ENCODE results near the gene TMEM147.
A peak's percentile ranks its signal among the peaks of the same experiment; 100 is the strongest.

Gene TMEM147

DNA sequence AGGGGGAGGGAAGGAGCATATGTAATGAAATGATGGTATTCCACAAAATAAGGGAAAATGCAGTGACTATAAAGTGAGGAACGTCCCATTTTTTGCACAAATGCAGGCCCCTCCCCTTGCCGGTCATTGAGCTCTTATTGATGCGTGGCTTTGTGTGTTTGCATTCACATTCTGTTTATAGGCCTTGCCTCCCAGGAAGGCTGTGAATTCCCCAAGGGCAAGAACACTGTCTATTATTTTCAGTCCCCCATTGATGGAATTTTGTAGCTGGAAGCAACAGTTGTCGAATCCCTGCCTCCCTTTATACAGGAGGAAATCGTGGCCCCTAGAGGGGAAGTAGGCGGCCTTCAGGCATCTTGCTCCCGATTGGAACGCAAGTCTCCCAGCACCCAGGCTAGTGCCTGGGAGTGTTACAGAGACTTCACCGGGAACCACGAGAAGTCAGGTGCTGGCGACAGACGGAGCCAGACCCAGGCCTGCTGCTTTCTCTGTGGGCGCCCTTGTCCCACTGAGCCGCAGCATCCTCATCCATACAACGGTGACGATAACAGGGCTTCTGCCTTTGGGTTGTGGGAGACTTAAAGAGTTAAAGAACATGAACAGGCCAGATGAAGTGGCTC, 24.2 kb upstream of the TMEM147 start:
- DNase-seq = no peak

DNA sequence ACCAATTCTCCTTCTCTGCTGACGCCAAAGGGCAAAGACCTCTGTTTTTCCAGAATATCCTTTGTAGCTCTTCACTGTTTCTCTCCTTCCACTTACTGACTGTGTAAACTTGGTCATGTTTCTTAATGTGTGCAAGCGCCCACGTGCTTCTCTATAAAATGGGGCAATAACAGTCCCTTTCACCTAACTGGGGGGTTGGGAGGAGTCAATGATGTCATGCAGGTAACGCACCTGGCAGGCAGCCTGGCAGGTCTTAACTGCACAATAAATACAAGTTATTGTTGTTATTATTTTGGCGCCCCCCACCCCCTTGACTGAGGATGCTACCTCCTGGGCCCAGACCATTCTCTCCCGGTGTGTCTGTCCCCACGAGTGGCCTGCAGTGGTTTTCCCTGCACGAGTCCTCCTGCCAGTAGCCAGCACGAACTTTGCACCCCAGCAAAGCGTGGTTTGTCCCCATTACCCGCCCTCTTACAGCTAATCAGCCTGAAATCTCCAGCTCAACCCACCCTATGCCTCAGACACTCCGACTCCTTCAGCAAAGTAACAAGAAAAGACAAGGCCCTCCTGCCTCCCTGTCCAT, 22.6 kb upstream of the TMEM147 start:
- no peak for DNase-seq

DNA sequence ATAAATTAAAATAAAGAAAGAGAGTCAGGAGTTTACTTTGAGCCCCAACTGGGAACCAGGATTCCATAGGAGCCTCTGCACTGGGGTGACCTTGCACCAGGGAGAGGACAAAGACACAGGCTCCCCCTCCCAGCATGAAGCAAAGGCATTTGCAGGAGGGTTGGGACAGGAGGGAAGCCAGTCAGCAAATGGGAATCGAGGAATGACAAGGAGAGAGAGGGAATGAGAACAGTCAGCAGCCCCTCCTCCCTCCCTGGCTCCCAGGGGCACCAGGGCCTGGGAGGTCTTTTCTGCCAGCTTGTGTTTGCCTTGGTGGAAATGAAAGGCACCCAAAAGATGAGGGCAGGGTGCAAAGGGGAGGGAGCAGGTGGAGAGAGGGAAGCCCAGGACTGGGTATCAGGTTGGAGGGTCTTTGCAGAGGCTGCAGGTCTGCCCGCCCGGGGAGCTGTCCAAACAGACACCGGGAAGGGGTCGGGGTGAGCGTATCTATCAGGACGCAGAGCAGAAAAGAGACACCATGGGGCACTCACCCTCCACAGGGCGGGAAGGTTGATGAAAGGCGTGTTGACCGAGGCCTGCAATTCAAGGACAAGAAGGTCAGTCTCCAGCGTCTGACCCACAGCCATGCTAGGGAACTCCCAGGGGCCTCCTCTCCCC, 21.1 kb upstream of the TMEM147 start:
- no peak for DNase-seq

DNA sequence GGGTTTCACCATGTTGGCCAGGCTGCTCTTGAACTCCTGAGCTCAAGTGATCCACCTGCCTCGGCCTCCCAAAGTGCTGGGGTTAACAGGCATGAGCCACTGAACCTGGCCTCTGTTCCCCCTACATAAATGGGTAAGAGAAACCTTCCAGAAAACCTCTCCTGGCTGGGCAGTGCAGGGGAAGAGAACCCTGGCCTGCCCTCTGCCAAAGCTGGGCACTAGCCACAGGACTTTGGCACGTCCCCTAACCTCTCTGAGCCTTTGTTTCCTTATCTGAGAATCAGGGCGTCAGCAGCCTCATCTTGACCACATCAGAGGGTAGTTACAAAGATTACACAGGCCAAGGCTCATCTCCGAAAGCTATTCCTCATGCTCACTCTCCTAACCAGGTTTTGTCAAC, 19.6 kb upstream of the TMEM147 start:
- DNase-seq = no peak

DNA sequence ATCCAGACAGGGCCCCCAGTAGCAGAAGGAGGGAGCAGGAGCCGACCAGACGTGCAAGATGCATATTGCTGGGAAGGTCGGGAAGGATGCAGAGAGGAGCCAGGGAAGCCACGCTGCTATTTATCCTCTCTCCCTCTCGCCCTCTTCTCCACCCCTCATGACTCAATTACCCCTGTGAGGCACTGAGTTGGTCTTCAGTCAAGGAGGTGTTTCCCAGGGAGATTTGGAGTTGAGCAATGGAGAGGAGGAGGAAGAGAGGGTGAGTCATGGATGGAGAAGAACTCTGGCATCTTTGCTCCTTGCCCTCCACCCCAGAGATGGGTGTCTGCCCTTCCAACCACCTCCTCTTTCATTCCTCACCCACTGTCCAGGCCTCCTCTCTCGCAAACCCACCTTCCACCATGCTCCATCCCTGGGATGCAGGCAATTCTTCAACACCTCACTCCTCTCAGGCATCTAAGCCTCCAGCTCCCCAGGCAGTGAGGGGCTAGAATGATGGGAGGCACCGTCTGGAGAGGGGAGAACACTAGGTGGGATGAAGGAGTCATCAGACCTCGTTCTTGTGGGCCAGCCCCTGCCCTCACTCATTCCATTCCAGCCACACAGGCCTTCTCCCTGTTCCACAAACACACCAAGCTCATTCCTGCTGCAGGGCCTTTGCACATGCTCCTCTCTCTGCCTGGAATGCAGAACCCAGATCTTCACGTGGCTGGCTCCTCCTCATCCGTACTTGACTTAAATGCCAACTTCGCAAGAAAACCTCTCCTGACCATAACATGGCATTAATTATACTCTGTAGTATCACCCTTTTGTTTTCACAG, 17.0 kb upstream of the TMEM147 start, which contains the start of gene SBSN:
SBSN (minus strand) TSS at position 94 of the 821 bp plus-strand sequence; CDS start at position 64, 30 bp downstream.
- peak; percentile 81 for DNase-seq

DNA sequence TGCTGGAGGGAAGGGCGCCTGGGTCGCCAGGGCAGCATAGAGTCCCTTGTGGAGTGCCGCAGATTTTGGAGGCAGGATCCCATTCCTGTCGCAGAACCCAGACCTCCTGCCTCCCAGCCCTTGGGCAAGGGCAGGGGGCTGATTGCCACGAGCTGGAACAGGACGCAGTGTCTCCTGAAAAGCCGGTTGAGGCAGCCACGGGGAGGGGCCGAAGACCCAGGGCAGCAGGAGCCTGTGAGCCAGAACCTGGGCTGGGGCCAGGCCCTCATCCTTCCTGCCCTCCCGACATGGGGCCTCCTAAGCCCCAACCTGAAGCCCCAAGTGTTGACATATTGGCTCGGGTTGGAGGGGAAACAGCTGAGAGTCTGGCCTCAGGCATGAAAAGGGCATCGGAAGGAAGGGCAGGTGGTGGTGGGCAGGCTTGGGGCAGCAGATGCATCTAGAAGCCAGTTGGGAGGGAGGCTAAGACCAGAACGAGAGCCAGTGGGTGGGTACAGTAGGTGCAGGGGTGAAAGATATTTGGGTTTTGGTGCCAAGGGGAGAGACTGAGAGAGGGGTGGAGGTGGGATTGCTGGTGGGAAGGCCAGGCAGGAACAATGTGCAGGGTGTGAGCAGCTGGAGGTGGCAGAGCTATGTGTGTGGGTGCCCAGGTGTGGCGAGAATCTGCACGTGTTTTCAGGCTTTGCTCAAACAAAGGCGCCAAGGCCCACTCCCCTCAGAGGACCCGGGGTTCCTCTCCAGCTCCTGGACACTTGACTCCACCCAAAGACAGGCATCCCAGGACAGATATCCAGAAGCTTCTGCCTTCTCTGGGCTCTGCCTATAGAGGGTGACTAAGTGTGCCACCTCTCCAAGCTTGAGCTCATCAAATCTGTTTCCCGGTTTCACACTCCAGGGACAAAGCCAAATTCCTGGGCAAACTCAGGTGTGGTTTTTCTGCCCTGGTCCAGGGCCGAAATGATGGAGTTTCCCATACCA, 15.9 kb upstream of the TMEM147 start:
- no peak for DNase-seq

DNA sequence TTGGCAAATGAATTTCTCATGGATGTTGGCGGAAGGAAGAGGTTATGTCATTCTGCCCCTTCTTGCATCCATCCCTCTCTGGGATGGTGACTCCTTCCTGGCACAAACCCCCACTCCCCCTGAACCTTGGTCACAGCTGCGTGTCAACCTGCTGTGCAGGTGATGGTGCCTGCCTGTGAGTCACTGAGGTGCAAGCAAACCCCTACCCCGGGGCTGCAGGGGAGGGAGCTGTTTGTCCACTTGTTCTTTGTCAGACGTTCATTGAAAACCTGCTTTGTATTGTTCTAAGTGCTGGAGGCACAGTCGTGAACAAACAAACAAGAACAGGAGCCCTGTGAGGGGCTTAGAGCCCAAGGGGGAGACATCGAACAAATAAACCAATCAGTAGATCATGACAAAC, 14.1 kb upstream of the TMEM147 start:
- no peak for DNase-seq

DNA sequence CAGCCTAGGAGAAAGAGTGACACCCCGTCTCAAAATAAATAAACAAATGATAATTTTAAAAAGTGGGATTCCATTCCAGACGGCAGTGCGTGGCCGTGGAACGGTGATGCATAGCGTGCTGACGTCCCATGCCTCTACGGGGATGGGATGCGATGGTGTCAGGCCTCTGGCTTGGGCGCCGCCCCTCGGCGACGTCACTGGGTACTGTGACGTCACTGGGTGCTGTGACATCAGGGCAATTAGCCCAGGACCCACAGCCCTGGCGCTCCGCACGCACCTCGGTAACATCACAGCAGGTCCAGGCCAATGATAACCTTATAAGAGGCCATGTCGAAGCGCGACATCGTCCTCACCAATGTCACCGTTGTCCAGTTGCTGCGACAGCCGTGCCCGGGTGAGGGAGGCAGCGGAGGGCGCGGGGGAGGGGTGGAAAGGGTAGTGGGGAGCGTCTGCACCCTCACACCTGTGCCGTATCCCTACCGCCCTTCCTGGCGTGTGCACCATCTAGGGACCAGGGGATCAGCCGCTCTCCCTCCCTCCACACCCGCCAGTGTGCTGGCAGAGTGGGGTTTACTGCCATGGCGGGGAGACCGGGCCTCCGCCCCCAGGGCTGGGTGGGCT, 12.1 kb upstream of the TMEM147 start, which contains the start of gene GAPDHS:
GAPDHS (plus strand) TSS at position 256 of the 621 bp plus-strand sequence; CDS start at position 328, 72 bp downstream.
- no peak for DNase-seq

DNA sequence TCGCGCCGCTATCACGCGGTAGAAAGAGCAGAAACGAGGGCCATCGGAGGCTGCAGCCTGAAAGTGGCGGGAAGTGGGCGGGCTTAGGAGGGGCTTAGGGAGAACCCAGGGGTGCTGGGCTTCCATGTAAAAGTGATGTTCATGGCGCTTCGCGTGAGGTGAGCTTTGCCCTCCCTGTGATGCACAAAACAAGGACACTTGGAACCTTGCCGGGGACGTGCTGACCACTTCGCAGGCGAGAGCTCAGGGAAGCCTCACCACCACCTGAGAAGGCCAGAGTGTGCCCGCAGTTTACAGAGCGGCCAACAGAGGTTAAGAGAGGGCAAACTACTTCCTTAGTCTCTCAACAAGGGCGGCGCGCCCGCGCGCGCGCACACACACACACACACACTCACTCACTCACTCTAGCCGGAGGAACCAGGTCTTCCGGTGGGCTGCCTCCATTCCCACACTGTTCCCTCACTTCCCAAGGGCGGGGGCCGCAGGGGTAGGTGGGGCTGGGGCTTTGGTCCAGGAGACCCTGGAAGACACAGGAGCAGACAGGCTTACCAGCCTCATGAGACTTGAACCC, 11.5 kb upstream of the TMEM147 start:
- no peak for DNase-seq

DNA sequence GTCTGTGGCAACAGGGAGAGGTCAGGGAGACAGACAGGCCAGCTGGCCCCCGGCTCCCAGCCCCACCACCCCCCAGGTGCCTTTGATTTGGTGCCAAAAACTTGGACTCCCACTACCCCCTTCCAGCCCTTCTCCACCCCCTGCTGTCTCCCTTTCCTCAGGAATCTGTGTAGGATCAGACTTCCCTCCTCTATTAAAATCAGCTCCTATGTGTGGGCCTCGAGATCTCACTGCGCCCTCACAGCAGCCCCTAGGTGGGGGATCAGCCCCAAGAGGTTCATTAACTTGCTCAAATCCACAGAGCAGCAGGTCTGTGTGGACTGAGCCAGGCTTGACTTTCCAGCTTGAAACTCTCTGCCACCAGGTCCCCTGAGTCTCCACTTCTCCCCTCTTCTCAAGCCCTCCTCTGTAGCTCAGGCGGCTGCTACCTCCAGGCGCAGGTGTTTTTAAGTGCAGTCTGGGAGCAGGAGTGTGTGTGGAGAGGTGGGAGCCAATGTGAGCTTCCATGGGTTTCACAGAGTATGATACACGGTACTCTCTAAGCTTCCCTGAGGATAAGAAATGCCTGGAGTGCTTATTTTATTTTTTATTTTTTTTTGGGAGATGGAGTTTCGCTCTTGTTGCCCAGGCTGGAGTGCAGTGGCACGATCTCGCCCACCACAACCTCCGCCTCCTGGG, 10.5 kb upstream of the TMEM147 start:
- no peak for DNase-seq

DNA sequence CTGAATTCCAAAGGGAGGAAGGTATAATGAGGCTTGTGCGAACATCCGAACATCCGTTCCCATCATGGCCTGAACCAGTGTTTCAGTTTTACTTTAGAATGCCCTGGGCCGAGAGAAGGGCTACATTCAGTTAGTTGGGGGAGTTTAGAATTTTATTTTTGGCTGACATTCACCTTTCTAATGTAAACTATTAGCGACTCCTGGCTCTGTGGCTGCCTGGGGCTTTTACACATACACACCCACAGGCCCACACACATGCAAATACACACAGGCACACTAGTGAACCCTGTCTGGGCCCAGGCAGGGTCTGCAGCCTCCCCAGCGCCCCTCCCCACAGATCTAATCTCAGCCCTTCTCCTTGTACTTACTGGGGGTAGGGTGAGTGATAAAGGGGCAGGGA, 6.1 kb upstream of the TMEM147 start:
- DNase-seq = no peak

DNA sequence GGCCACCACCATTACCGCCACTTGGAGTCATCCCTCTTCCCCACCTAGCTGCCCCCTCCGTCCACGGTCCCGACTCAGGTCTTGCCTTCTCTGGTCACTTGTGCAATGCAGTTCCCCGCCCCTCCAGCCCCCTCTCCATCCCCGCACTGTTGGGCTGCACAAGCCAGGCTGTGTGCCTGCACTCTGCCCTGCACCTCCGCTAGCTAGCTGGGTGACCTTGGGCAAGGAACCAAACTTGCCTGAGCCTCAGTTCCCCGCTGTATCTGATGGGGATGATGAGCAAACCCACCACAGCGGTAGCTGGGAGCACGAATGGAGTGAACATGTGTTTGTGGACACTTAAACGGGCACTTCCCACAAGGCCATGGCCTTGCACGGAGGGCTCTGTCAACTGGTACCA, 5.6 kb upstream of the TMEM147 start:
- no peak for DNase-seq

DNA sequence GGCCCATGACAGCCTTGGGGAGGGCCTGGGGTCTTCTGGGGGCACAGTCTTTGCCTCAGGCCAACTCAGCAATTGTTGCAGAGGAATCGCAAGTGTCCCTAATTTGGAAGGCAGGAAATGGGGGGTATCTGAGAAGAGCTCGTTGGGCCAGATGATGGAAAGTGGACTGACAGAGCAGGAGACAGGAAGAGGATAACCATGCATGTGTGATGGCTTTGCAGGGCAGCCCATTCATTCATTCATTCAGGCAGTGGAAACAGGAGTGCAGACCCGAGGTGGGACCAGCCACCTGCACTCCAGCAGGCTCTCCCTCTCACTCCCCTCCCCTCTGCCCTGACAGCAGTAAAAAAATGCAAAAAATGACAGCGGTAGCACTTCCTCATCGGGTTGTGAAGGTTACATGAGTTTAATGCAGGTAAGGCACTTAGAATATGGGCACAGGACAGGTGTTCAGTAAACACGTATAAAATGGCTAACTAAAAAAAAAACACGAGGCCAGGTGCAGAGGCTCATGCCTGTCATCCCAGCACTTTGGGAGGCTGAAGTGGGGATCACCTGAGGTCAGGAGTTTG, 5.0 kb upstream of the TMEM147 start:
- DNase-seq = no peak

DNA sequence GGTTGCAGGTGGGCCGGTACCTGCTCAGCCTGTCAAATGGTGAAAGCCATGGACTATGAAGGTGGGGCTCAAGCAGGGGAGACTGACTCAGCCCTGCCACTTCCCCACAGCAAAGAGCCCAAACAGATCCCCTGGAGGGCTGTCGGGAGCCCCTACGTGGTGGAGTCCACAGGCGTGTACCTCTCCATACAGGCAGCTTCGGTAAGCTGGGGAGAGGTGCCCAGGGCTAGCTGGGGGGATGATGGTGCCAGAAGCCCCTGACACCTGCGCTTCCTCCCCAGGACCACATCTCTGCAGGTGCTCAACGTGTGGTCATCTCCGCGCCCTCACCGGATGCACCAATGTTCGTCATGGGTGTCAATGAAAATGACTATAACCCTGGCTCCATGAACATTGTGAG, 3.2 kb upstream of the TMEM147 start:
- no peak for DNase-seq

DNA sequence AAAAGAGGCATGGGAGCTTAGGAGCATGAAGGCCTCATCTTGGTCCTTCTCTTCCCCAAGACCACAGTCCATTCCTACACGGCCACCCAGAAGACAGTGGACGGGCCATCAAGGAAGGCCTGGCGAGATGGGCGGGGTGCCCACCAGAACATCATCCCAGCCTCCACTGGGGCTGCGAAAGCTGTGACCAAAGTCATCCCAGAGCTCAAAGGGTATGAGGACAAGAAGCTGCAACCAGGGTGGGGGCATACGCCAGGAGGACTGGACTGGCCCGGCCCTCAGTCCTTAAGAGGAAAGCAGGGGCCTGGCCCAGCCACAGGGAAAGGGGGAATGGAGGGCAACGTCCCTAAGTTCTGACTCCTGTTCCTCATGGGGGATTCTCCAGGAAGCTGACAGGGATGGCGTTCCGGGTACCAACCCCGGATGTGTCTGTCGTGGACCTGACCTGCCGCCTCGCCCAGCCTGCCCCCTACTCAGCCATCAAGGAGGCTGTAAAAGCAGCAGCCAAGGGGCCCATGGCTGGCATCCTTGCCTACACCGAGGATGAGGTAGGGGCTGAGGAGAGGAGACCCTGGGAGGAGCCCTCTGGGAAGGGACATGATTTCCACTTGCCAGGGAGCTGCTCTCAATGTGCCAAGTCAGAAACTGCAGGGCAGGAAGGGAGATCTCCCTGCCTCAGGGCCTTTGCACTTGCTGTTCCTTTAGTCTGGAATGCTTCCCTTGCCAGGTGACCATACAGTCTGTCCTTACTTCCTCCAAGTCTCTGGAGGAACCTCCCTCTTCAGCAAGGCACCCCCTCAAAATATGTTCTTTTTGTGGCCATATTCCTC, 1.9 kb upstream of the TMEM147 start:
- DNase-seq = no peak

DNA sequence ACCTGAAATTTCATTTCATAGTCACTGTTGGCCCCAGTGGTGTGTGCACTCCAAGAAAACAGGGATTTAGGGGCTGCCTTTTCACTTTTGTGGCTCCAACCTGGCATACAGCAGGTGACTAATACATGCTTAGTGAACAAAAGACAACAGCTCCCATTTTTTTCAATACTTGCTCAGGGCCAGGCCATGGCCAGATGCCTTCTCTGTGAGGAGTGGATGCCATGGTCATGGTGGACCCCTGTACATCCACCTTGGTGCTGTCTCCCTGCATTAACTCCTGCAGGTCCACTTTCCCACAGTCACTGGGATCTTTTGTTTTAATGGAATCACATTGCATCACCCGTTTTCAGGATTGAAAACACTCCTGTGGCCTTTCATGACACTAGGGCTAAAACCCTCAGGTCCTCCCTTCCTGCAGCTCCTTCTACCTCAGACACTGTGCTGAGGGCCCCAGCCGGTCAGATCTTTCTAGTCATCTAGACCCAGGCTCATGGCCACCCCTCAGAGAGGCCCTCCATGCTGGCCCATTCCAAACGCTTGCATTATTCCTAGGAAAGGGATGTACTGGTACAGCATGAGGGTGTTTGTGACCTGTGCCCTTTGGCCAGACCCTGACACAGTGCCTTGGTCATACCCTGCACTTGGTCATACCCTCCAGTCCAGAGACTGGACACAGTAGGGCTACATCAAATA, 1.2 kb upstream of the TMEM147 start:
- DNase-seq = no peak

DNA sequence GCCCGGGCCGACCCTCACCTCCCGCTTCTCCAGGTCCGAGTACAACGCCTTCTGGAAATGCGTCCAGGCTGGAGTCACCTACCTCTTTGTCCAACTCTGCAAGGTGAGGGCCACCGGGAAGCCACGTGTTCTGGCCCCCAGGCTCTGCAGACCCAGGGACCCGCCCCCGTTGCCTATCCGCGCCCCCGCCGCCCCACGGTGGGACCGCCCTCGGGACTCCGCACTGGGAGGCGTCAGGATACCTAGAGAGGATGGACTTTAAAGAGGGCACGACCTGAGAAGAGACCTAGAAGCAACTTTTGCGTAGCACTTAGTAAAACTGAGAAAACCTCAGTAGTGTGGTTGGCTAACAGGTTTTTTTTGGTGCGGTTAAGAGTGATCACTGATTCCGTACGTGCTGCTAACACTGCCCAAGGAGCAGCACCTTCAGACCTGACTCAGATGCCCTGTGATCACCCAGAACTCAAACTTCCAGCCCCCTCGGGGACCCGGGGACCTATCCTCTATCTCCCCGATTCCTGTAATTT, 492 bp downstream of the TMEM147 start:
- DNase-seq = peak; percentile 28

DNA sequence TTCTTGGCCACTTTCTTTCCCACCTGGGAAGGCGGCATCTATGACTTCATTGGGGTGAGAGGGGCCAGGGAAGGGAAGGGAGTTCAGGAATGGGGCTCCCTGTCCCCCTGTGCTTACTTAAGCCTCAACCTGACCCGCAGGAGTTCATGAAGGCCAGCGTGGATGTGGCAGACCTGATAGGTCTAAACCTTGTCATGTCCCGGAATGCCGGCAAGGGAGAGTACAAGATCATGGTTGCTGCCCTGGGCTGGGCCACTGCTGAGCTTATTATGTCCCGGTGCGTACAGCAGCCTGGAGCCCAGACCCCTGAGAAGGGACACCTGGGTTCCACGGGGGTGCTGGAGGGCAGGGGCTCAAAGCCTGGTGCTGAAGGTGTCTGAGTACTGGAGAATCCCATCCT, 1.1 kb downstream of the TMEM147 start:
- DNase-seq = no peak
